ENCODE measurements around the gene EGLN2.
"Not testable (repeated sequence)": the region's sequence is repeated elsewhere in the genome, so short reads cannot be mapped to it uniquely, and the experiment has no call there.

Gene EGLN2

GRCh38 chr19:40831502-40832430 is 32.8 kb downstream of the EGLN2 start:
- no peak for TF ChIP-seq RAD21 (IDR thresholded peaks at IDR 0.05; ENCODE audit: low read depth)
- 0 out of 2 replicates have a peak, but pooled peaks have one; percentile 26 for TF ChIP-seq MAX (IDR thresholded peaks at IDR 0.05)
- peak; percentile 42; the same call in 1 of the 2 replicates for TF ChIP-seq USF1 (IDR thresholded peaks at IDR 0.05)
- no peak for TF ChIP-seq CEBPB (IDR thresholded peaks at IDR 0.05)
- no peak for TF ChIP-seq ZBTB7A (IDR thresholded peaks at IDR 0.05; ENCODE audit: low read depth)
- TF ChIP-seq TEAD4 (IDR thresholded peaks at IDR 0.05), result no peak
- TF ChIP-seq FOXM1 (IDR thresholded peaks at IDR 0.05; ENCODE audit: borderline replicate concordance, low read depth), result no peak
- TF ChIP-seq CREB1 (IDR thresholded peaks at IDR 0.05; ENCODE audit: low read depth), result no peak
- TF ChIP-seq EGR1 (IDR thresholded peaks at IDR 0.05), result no peak
- no peak for TF ChIP-seq TAF1 (IDR thresholded peaks at IDR 0.05; ENCODE audit: low read depth)
- TF ChIP-seq NFIC (IDR thresholded peaks at IDR 0.05), result no peak

GRCh38 chr19:40836754-40837429 is 37.9 kb downstream of the EGLN2 start:
- no peak for TF ChIP-seq EP300 (IDR thresholded peaks at IDR 0.05; ENCODE audit: borderline replicate concordance)
- TF ChIP-seq CREB1 (IDR thresholded peaks at IDR 0.05; ENCODE audit: low read depth), result no peak
- TF ChIP-seq ZBTB7A (IDR thresholded peaks at IDR 0.05; ENCODE audit: low read depth), result no peak
- no peak for TF ChIP-seq NFIC (IDR thresholded peaks at IDR 0.05)
- no peak for TF ChIP-seq REST (IDR thresholded peaks at IDR 0.05; ENCODE audit: low read depth)
- no peak for TF ChIP-seq TCF12 (IDR thresholded peaks at IDR 0.05; ENCODE audit: low read depth)
- TF ChIP-seq USF1 (IDR thresholded peaks at IDR 0.05), result no peak
- TF ChIP-seq TAF1 (IDR thresholded peaks at IDR 0.05; ENCODE audit: low read depth), result no peak
- no peak for TF ChIP-seq CEBPB (IDR thresholded peaks at IDR 0.05)
- TF ChIP-seq EGR1 (IDR thresholded peaks at IDR 0.05), result no peak
- TF ChIP-seq TEAD4 (IDR thresholded peaks at IDR 0.05), result no peak
- TF ChIP-seq RAD21 (IDR thresholded peaks at IDR 0.05; ENCODE audit: low read depth), result no peak
- TF ChIP-seq MAX (IDR thresholded peaks at IDR 0.05), result no peak

- not testable (repeated sequence) for TF ChIP-seq YY1 (IDR thresholded peaks at IDR 0.05; ENCODE audit: low read depth); NFIC (IDR thresholded peaks at IDR 0.05); CREB1 (IDR thresholded peaks at IDR 0.05; ENCODE audit: low read depth)
Observed at GRCh38 chr19:40850277-40850676, 51.3 kb downstream of the EGLN2 start, which contains the start of gene CYP2A6. TSS of gene CYP2A6 (minus strand) at chr19:40850447. CDS start at chr19:40850426, 21 bp downstream.

Data from Ishikawa (cell line).